CD4-positive, alpha-beta T cell treated with Interferon gamma for 1 hour (primary cell): ENCODE results near the gene CCDC144A.
"Not testable (repeated sequence)": the region's sequence is repeated elsewhere in the genome, so short reads cannot be mapped to it uniquely, and the experiment has no call there.

Experiments used
- DNase-seq: peaks from one replicate; pipeline ENCODE4 v3.0.0-alpha.2; 2020

CCDC144A gene, protein sequence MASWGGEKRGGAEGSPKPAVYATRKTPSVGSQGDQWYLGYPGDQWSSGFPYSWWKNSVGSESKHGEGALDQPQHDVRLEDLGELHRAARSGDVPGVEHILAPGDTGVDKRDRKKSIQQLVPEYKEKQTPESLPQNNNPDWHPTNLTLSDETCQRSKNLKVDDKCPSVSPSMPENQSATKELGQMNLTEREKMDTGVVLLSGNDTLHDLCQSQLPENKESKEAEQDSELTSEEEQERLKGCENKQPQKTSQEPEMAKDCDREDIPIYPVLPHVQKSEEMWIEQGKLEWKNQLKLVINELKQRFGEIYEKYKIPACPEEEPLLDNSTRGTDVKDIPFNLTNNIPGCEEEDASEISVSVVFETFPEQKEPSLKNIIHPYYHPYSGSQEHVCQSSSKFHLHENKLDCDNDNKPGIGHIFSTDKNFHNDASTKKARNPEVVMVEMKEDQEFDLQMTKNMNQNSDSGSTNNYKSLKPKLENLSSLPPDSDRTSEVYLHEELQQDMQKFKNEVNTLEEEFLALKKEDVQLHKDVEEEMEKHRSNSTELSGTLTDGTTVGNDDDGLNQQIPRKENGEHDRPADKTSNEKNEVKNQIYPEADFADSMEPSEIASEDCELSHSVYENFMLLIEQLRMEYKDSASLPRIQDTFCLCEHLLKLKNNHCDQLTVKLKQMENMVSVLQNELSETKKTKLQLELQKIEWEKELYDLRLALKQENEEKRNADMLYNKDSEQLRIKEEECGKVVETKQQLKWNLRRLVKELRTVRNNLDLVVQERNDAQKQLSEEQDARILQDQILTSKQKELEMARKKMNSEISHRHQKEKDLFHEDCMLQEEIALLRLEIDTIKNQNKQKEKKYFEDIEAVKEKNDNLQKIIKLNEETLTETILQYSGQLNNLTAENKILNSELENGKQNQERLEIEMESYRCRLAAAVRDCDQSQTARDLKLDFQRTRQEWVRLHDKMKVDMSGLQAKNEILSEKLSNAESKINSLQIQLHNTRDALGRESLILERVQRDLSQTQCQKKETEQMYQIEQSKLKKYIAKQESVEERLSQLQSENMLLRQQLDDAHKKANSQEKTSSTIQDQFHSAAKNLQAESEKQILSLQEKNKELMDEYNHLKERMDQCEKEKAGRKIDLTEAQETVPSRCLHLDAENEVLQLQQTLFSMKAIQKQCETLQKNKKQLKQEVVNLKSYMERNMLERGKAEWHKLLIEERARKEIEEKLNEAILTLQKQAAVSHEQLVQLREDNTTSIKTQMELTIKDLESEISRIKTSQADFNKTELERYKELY (N-terminal part only)

DNA sequence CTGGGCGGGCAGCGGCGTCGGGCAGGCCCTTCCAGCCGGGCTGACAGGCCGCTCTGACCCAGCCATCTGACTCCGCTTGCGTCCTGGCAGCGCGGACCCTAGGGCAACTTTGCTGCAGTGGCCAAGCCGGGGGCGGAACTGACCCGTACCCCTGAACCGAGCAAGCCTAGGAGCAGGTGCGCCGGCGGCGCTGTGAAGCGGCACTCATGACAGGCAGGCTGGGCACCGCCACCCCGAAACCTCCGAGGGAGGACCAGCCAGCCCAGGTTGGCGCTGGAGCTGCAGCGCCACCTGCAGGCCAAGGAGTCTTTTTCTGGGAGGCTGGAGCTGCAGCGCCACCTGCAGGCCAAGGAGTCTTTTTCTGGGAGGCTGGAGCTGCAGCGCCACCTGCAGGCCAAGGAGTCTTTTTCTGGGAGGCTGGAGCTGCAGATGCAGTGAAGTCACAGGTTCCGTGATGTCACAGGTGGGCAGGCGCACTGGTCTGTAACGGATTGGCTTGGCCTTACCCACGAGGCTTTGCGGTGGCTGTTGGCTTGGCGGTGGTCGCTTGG lies at the start of gene CCDC144A:
Gene CCDC144A (plus strand): TSS at position 511 of the 551 bp plus-strand sequence. CDS start 160 bp downstream, outside the sequence.
- DNase-seq = peak; percentile 57

DNA sequence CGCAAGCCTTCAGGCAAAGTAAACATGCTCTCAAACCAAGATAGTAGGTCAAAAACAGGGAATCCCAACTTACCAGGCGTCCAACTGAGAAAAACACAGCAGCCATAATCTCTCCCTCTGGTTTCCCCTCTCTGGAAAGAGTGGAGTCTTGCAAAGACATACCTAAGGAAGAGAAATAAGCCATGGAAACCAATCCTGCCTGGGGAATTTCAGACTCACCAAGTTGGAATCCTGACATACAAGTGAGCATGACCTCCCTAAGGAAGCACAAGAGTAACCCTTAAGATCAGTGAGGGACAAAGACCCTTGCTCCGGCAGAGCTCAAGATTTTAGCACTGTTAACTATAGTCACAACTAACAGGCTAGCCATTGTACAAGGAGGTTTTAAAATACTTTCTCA lies 40.5 kb upstream of the CCDC144A start:
- no peak for DNase-seq

DNA sequence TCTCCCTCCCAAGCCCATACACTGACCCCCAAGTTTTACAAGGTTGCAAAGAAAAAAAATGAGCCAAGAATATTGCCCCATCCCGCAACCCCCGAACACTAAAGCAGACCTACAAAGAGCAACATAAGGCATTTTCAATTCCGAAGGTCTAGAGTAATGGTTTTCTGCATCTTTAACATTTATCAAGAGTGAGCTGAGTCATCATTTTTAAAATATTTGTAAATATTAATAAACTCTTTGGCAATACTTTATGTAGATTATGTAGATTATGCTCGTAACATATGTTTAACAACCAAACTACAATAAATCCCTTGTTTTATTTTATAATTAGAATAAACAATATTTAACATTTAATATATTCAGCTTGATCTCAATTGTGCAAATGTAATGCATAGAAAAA lies 37.8 kb upstream of the CCDC144A start:
- DNase-seq = no peak

DNA sequence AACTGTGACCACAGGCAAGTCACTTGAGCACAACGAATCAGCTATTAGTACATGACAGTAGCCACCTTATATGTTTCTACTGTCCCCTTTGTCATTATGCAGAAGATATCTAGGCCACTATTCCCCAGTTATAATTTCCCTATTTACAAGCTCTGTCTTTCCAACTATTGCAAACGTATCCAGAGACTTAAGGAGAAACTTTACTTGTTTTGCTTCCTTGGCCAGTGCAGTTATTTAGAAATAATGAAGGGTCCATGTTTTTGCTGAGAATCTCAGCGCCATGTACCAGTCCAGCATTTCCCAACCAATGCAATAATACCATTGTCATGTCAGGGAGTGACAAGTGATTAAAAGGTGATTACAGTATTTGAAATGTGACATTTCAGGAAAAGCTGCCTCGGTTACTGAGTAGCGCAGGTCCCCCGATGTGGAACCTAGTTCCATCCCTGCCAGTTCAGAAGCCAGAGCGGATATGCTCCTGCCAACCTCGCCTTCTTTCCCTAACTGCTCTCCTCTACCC lies 37.1 kb upstream of the CCDC144A start:
- no peak for DNase-seq

DNA sequence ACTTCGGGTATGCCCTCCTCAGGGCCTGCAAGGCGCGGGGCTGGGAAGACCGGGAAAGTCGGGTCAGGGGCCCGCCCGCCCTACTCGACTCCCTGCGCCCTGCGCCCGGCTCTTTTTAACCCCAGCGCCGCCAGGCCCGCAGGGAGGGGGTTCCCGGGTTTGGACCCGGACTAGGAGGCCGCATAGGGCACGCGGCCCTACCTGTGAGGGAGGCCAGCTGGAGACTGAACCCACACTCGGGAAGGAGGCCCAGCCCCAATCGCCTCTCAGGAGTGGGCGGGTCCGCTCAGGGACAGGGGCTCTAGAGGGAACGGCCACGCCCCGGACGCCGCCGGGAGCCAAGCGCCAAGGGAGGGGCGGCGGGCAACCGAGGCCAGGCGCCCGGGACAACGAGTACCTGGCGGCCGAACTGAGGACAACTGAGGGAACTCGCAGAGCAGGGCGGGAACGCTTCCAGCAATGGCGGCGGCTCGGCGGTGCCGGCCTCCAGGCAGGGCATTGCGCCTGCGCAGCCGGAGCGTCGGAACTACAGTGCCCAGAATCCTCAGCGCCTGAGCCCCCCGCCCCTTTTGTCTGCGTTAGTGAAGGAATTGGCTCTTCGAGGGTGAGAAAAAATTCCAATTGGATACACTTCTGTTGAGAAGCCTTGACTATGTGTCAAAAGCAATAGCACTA lies 36.5 kb upstream of the CCDC144A start, which contains the start of gene ZNF624:
Gene ZNF624 (minus strand): TSS at position 484 of the 675 bp plus-strand sequence.
- peak; percentile 85 for DNase-seq

DNA sequence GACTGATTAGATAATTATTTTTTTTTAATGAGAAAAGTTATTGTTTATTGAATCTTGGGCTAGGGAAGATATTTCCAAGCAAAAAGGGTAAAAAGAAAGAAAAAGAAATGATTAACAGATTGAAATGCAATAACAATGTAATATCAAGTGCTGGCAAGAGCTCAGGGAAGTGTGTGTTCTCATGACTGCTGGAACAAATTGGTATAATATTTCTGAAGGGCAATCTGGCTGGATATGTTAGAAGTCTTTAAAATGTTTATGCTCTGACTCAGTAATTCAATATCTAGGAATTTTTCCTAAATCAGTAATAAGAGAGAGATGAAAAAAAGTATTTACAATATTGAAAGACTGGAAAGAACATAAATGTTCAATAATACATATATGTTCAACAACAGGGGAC lies 28.8 kb upstream of the CCDC144A start:
- DNase-seq = no peak

DNA sequence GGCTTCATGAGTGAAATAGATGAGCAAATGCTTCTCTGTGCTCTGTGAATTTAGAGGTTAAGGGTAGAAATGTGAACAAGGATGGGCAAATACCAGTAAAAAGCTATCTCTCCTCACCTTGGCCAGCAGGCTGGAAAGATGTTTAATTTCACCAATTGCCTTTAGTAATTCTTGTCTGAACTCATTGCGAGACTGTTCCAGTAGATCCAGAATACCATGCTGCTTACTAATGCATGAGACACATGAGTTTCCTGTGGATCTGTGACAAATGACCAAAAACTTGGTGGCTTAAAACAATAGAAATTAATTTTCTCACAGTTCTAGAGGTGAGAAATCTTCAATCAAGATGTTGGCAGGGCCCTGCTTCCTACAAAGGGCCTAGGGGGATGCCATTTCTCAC lies 27.1 kb upstream of the CCDC144A start:
- DNase-seq = no peak

DNA sequence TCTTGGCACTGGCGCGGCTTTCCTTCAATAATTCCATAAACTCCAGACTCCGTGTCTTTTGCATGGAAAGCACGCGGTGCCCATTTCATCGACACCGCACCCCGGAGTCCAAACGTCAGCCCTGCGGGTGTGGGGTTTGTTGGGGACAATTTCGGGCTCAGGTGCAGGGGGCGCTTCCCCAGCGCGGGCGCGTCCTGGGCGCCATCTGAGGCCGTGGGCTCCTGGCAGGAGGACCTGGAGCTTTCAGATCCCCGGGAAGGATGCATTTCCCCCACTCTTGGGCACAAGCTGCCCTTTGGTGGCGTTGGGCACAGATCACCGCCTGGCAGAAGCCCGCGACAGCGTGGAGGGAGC lies 23.5 kb upstream of the CCDC144A start:
- not testable (repeated sequence) for DNase-seq

DNA sequence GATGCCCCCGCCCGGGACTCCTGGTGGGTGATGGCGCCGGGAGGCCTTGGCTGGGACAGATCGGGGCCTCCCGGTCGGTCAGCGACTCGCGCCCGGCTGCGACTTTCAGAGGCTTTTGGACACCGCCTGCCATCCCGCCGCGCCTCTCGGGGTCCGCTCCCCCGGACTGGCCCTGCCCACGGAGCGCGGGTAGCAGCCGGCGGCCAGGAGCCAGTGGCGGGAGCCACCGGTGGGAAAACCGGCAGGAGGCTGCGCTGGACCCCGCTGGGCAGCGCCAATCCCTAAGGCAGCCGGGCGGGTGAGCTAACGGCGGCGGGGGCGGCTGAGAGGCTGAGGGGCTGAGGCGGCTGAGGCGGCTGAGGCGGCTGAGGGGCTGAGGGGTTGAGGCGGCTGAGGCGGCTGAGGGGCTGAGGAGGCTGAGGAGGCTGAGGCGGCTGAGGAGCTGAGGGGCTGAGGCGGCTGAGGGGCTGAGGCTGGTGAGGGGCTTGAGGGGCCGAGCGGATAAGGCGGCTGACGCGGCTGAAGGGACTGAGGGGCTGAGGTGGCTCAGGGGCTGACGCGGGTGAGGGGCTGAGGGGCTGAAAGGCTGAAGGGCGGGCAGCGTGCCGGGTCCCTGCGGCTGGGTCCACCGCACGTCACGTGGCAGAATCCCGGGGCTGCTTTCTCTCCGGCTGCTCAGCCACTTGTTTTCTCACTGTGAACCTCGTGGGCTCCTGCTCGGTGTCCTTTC lies 23.0 kb upstream of the CCDC144A start:
- not testable (repeated sequence) for DNase-seq

DNA sequence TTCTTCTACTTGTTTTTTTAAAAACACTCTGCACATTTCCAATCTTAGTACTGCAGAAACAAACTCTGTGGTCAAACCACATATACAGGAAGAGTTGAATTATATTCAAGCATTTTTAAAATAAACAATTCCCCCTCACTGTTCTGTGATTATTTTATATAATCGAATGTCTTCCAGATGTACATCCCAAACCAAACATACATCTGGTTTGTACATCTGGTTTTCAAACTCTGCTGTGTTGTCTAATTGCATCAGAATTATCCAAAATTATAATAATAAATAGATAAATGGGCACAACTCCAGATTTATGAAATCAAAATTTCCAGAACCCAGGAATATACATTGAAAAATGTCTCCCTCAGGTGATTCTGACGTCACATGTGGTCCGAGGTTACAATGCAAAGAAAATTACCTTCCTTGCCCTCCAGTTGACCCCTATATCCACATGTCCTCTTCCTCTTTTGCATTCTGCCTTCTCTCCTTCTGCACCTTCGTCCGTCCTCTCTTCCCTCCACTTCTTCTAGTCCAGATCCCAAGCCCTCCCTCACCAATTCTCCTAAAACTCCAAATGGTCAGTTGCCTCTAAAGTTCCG lies 13.3 kb upstream of the CCDC144A start:
- no peak for DNase-seq

DNA sequence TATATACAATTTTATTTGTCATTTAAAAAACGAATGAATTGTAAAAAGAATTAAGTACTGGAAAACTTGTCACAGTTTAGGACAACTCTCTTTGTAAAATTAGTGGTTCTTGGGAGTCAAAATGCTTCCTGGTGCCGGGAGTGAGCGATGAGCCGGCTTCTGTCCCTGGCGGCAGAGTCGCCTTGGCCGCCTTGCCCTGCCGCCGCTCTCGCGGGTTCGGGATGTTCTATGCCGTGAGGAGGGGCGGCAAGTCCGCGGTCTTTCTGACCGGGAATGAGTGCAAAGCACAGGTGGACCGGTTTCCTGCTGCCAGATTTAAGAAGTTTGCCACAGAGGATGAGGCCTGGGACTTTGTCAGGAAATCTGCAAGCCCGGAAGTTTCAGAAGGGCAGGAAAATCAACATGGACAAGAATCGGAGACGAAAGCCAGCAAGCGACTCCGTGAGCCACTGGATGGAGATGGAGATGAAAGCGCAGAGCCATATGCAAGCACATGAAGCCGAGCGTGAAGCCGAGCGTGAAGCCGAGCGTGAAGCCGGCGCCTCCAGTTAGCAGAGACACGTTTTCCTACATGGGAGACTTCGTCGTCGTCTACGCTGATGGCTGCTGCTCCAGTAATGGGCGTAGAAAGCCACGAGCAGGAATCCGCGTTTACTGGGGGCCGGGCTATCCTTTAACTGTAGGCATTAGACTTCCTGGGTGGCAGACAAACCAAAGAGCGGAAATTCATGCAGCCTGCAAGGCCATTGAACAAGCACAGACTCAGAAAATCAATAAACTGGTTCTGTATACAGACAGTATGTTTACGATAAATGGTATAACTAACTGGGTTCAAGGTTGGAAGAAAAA lies 6.5 kb upstream of the CCDC144A start:
- DNase-seq = not testable (repeated sequence)

DNA sequence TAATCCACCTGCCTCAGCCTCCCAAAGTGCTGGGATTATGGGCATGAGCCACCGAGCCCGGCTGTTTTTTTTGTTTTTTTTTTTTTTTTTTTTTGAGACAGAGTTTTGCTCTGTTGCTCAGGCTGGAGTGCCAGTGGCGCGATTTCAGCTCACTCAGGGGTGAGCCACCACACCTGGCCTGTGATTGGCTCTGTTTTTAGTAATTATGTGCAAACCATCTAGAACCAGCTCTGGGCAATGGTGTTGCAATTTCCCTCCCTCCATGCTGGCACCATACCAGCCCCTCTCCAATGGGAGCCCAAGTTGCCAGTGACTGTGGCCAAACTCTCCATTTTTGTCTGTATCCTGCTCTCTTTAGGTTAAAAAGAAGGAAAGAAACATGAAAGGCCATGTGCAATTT lies 4.0 kb upstream of the CCDC144A start:
- not testable (repeated sequence) for DNase-seq

DNA sequence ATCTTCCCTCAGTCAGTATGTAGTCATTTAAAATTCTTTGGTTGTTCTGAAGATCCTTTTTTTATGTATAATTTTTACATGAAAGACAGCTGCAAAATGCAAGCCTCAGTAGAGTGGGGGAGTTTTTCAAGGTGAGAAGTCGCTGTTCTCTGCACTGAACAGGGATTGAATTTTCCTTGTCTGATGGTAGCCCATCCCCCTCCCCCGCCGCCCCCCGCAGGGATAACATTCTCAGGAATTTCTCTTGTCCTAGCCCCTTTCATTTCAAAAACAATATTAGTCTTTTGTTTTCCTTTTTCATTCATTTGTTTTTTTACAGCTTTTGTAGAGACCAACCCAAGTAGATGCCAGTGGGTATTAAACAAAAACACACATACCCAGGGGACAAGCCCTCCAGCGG lies 2.9 kb upstream of the CCDC144A start:
- not testable (repeated sequence) for DNase-seq

DNA sequence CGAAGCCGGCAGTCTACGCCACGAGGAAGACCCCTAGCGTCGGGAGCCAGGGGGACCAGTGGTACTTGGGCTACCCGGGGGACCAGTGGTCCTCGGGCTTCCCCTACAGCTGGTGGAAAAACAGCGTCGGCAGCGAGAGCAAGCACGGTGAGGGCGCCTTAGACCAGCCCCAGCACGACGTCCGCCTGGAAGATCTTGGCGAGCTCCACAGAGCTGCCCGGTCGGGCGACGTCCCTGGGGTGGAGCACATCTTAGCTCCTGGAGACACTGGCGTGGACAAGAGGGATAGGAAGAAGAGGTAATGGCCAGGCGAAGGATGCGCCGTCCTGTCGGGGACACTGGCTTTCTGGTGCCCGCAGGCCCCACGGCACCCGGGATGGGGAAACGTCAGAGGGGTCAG lies 406 bp downstream of the CCDC144A start:
- not testable (repeated sequence) for DNase-seq

DNA sequence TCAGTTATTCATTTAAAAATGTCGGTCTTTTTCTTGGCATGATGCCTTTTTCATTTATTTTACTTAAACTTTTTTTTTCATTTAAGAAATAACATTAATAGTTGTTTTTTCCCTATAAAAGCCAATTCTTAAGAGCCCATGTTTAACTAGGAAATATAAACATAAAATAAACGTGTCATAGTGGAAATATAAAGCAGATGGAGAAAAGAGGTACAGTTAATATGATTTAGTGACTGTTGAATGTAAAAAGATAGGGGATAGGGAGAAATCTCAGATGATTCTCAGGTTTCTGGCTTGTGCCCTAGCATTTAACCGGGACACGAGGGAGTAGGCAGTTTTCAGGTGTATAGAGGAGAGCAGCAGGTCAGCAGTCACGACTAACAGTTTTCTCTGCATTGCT lies 7.6 kb downstream of the CCDC144A start:
- DNase-seq = not testable (repeated sequence)

DNA sequence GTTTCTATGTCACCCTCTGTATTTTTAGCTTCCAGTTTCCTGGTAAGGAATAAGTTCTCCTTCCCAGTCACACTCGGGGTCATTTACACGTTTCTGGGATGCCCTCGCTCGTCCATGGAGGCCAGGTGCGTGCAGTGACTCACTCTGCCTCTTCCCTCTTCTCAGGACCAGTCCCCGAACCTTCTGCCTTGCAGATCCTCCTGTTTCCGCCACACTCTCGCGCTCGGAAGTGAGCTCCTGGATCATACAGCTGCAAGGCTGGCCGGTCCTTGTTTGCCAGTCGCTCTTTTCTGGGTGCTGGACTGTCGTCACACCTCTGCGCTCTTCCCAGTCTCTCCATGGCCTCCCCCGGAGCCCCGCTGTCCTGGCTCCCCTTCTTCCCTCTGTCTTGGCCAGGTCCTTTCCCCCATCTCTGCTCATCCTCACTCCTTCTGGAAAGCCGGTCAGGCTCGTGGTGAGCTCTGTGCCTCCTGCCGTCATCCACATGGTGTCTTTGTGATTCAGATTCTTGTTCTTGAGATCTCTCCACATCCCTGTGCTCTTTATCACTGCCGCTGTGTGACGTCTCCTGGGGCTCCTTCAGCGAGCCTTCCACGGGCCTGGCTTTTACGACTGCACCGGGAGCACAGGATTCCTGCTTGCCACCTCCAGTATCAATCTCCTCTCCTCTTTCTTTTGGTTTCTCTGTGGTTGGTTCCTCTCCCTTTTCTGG lies 55.6 kb downstream of the CCDC144A start:
- DNase-seq = not testable (repeated sequence)

DNA sequence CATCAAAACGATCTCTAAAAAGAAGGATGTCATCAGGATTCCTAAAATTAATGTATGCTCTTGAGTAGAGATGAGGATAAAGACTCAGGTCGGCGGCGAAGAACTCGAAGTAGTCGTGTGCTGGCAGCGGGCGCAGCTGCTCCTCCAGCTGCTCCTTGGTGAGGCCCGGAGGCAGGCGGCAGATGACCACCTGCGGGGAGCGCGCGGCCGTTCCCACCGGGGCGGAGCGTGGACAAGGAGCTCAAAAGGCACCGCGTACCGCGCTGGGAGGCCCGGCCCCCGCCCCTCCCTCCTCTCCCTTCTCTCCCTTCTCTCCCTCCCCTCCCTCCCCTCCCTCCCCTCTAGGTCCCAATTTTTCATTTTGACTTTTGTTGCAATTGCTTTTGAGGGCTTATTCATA lies 56.5 kb downstream of the CCDC144A start:
- DNase-seq = not testable (repeated sequence)

DNA sequence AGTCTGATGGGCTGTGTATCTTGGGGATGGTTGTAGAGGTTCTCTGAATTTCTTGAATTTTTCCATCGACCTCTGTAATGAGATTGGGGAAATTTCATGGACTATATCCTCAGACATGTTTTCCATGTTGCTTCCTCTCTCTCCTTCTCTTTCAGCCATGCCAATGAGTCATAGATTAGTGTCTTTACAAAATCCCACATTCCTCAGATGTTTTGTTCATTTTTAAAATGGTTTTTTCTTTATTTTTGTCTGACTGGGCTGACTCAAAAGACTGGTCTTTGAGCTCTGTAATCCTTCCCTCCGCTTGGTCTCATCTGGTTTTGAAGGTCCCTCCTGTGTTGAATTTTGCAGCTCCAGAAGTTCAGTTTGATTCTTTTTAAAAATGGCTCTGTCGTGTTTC lies 60.5 kb downstream of the CCDC144A start:
- not testable (repeated sequence) for DNase-seq
